ENCODE measurements around the gene CKB.
A peak's percentile ranks its signal among the peaks of the same experiment; 100 is the strongest.

Gene CKB

DNA sequence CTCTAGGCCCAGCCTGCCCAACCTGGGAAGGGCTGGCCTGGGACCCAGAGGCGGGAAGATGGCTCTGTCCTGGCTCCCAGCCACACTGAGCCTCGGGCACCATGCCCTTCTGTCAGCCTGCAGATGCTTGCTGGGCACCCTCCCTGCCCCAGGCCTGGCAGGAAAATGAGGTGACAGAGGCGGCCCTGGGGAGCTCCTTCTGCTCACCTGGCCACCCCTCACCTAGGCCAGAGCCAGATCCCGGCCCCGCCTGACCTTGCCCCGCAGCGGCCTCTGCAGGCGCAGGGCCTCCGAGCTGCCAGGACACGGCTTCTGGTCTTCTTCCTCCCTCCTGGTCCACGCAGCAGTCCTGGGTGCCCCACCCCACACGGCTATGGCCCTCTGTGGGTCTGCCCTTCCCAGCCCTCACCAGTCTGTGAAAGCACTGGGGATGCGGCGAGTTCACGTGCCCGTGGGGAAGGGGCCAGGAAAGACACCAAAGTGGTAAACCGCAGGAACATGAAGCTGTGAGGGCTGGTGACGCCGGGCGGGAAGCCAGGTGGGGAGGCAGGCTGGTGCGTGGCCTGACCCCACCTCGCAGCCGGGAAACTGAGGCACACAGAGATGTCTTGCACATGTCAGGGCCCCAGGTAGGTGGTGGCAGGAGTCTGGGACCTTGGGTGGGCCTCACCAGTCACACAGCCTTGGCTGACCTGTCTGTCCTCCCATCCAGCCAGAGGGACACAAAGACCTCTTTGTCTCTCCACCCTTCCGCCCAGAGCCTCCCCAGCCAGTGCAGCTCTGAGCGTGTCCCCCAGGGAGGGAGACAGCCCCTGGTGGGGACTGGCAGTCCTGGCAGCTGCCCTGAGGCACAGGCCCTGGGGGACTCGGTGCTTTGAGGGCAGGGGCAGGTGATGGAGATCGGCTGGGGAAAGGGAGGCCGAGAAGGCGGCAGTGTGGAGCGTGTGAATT lies 27.0 kb upstream of the CKB start:
- DNase-seq, result no peak

DNA sequence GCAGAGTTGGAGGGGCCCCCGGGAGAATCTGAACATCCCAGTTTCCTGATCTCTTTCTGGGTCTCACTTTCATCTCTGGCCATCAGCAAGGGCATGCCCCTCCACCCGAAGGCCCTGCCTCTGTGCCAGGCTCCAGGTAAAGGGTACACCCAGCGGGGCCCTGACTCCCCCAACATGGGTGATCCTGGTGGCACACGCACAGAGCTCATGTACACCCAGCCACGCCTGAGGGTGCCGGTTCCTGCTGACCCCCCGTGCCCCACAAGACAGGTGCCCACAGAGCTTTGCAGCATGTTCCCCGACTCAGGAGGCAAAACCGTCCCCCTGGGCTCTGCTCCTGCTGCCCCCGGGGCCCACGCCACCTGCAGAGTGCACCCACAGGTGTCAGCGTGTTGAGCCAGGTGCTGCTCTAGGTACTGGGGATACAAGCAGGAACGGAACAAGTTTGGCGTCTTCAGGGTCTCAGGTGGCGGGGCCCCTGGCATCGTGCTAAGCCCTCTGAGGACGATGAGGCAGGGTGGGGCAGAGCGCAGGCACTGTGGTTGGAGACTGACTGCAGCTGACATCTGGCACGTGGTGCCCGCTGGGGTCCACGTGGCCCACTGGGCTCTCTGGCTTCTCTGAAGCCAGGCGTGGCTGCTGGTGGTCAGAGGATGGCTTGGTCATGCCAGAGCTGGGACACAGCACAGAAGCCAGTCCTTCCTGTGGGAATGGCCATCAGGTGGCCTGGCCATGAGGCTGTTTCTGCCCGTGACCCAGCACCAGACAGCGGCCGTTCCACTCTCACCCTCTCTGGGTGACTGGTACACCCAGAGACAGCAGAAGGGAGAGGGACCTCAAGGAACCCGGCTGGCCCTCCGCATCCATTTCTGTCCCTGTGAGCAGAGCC lies 26.1 kb upstream of the CKB start:
- no peak for DNase-seq

DNA sequence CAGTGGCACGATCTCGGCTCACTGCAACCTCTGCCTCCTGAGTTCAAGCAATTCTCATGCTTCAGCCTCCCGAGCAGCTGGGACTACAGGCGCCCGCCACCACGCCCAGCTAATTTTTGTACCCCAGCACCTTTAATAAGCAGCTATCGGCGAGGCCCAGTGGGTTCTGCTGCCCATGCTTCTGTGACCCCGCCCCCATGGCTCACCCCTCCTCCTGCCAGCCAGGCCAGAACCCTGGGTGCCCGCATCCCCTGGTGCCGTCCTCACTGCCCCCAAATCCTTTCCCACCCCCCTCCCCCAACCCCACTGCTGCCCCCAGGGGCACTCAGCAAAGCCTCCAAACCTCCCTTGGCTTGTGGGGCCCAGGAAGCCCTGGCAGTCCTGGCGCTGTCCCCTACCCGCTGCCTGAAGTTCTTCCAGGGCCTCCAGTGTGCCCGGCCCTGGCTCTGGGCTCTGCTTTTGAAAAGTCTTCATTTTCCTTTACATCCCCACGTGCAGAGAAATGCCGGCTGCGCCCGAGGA lies 25.4 kb upstream of the CKB start:
- DNase-seq, result no peak

DNA sequence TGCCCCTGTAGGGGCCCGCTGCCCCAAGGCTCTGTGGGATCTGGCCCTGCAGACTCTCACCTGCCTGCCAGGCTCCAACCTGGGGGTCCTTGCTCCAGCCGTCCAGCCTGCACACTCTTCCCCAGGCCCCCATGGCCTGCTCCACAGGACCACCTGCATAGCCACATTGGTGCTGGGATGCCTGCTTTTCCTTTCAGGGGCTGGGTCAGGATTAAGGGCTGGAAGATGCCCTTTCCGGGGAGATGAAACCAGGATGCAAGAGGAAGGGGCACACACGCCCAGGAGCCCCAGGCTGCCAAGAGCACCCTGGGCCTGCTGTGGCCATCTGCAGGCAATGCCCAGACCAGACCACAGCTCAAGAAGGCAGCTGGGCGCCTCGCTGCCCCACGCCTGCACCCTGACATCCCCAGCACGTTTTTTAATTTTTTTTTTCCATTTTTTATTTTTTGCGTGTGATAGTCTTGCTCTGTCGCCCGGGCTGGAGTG lies 24.9 kb upstream of the CKB start:
- DNase-seq, result no peak

DNA sequence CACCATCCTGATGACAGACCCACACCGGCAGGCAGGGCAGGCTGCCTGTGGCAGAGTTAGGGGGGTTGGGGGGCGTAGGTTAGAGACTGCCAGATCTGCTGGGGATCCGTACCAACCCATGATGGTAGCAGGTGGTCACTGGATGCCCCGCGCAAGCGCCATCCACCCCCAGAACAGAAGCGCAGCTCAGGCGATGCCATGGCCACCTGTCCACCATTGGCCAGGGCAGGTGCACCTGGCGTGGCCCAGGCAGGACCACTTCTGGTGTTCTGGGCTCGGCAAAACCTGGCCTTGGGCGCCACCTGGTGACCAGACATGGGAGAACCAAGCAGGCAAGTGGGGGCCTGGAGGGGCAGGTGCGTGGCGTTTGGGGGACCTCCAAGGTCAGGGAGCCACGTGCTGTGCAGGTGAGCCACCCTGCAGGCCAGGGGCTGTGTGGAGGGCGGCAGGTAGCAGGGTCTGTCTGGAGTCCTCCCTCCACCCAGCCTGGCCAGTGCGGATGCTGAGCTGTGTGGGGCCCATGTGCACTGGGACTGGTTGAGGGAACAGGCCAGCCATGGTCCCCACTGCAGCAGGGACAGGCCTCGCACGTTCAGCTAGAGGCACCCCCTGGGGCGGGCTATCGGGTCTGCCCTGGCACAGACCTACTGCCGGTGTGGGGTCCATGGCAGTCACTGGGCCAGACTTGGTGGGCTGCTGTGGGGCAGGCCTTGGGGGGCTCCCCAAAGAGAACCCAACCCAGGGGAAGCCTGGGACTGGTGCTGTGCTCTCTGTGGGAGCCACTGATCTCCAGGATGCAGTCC lies 24.2 kb upstream of the CKB start:
- peak; percentile 30 to 56 for DNase-seq

DNA sequence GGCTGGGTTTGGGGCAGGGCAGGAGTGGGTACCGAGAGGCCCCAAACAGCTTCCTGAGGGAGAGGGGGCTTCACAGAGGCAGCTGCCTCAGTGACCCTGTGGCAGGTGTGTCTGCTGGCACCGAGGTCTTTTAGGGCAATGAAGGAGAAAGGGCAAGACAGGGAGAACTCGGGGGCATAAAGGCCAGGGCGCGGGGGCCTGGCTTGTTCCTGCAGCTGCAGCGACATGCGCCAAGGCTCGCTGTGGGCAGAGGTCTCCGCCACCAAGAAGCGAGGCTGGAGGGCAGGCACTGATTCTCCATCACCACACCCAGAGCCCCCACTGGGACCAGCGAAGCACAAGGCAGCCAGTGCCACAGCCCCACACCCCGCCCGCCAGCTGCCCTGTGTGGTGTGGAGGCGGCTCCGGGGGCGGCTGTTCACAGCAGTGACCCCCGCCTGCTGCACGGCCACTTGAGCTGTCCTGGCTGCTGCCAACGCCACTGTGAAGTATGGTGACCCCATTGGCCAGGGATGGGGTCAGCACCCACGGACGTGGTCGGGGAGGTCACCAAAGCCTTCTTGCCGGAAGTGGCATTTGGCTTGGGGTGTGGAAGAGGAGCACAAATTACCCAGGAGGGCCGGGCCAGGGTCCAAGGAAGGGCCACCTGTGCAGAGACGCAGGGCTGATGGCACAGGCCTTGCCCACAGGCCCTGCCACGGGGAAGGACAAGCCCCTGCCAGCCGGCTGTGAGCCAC lies 23.5 kb upstream of the CKB start:
- DNase-seq, result no peak

DNA sequence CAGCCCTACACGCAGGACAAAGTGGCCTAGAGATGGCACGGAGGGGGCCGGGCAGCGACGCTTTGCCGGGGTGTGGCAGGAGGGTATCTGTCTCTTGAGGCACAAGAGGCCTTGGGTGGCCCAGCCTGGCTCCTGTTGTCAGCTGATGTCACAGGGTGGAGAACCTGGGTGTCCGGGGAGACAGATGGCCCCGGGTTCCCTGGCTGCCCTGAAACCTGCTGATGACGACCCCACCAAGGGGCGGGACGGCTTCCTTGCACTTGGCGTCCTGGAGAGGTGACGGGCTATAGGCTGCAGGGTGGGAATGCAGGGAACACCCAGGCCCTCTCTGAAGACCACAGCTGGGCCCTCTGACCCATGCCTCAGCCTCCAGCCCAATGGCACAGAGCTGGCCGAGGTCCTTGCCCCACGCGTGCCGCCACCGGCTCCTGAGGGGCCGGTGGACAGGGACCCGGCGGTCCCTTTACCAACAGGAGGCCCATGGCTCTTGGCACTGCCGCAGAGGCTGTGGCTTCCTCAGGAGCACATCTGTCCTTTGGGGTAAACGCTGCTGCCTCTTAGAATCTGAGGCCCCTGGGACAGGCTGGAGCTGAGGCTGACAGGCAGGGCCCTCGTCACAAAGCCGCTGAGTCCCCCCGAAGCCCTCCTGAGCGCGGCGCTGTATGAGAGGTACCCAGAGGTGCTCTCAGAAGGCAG lies 22.7 kb upstream of the CKB start:
- DNase-seq, result no peak

DNA sequence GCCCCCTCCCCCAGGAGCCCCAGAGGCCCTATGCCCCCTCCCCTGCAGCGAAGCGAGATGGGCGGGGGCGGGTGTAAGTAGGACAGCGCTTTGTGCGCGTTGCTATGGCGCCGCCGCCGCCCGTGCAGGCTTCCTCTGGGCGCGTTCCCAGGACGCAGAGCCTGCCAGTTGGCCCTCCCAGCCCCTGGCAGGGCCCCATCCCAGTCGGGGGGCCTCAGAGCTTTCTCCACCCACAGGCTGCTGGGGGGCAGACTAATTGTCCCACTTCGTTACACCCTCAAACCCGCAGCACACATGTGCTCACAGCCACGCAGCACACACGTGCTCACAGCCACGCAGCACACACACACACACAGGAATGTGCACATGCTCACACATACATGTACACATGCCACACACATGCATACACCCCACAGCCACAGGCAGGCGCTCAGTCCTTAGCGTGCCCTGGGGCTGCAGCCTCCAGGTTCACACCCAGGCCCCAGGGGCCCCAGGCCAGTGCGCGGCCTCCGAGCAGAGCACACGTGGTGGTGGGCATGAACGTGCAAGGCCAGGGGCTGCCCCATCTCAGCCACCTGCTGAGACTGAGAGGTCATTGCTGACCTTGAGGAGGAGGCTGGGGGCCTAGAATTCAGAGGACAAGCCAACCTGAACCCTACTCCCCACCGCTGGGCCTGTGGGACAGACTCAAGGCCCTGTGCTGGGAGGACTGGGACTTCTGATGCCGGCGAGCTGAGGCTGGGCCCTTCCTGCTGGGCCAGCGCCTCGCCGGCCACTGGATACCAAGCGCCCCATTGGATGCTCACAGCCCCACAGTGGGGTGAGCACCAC lies 22.0 kb upstream of the CKB start:
- DNase-seq, result no peak

DNA sequence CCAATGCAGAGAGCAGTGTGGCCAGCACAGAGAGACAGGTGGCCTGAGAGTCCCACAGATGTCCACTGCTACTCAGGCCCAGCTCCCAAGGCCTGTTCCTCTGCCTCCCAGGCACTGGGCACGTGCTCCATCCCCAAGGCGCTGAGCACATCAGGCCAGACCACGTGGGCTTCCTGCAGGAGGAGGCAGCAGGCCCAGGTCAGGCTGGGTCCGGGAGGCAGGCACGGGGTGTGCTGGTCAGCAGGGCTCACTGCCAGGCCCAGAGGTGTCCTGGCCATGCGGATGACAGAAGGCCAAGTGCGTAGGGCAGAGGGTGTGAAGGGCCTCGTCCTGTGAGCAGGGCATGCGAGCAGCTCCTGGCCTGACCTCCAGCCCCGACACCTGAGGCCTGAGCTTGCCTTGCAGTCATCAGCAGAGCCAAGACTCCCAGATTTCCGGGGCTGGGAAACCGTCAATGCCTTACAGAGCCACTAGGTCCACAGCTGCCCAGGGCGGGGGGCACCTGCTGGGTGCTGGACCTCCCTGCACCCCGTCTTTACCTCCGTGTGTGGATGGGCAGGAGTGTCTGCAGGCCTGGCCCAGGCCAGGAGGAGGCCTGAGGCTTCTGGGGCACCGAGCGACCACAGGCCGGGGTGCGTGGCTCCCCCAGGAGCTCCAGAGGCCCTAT lies 21.2 kb upstream of the CKB start:
- DNase-seq, result no peak

DNA sequence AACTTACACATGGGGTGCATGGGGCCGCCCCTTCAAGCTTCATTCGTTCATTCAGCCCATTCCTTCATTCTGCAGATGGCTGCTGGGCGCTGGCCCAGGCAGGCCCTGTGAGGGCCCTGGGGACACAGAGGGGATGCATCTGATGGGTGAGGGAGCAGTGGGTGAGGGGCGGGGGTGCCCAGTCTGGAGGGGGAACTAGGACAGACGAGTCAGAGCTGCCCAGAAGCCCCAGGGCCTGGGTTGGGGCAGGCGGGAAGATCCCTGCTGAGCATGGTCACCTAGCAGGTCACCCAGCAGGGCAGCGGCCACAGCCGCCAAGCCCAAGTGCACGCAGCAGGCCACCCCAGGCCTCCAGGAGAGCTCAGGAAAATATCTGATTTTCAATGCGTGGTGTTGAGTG lies 20.5 kb upstream of the CKB start:
- no peak for DNase-seq

DNA sequence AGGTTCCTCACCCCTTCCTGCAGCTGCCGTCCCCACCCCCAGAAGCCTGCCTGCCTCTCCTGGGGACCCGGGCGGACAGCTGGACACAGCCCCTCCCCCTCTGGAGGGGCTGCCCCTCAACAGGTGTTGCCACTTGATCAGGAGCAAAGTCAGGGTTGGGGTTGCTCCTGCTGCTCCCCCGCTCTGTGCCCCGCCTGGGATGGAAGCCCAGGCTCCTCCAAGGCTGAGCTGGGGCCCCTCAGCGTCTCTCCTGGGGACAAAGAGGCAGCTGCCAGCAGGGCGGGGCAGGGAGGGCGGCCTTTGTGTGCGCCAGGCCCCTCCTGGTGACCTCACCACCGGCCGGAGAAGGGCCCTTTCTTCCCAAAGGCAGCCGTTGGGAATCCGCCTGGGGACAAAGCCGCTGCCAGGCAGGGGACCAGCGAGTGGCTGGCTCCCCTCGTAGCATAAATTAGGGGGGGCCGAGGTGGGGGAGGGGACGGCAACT lies 20.0 kb upstream of the CKB start:
- DNase-seq, result peak in 1 of 2 experiments; percentile 29

DNA sequence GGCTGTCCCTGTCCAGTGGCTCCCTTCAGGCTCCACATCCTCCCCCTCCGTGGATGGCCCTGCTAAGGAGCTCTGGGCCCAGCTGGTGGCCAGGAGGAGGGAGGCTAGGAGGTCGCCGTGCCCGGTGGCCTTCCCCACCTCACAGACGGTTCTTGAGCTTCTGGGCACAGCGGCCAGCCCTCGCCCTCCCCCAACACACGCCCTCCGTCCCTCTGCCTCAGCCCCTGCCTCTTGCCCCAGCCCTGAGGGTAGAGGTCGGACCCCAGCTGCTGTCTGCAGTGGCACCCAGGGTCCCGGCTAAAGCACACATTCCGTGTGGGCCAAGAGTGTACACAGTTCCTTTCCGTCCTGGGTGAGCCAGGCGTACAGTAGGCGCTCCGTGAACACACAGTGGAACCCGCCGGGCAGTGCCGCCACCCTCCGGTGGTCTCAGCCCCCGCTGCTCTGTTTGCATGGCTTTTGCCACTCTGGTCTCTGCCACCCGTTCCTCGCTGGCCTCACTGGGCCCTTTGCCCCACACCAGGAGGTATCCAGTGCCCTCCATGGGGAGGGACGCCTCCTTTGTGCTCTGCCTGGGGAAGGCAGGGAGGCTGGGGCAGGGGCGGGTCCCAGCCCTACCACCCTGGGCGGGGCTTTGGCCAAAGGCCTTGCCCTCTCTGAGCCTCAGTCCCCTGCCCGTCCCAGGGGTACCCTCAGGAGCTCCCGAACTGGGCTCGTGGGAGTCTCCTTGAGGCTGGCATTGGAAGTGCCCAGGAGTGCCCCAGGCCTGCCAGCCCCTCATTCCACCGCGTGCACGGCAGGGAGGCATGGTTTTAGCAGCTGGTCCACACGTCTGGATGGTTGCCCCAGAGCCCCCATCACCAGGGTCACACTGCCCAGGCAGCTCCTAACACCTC lies 19.3 kb upstream of the CKB start:
- no peak for DNase-seq

DNA sequence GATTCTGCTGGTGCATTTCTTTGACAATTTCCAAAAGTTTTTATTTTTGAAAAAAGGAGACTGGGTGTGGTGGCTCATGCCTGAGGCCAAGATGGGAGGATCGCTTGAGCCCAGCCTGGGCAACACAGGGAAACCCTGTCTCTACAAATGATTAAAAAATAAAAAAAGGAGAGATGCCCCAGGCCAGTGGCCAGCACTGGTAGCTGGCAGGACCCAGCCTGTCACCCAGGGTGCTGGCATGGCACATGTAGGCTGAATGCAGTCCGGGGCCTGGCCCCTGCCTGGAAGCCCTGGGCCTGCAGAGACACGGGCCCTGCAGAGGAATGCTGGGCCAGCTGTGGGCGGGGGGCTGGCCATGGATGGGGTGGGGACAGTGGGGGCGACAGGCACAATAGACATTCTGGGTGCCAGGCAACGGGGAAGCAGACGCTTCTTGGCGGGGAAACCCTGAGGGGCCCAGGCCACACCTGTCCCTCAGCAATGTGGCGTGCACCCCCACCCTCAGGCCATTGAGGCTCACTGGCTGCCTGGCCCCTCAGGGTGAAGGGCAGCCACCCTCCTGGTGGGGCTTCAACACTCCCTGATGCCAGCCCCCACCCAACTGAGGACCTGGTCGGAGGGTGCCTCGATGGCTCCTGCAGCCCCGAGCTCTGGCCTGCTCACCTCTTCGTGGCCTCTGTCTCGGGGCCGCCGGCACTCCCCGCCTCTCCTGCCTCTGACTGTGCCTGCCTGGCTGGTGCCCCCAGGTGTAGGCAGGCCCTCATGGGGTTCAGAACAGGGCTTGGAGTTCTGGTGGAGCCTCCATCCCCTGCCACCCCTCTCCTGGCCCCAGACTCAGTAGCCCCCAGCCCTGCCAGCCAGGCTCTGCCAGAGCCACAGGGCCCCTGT lies 18.4 kb upstream of the CKB start:
- DNase-seq, result no peak

DNA sequence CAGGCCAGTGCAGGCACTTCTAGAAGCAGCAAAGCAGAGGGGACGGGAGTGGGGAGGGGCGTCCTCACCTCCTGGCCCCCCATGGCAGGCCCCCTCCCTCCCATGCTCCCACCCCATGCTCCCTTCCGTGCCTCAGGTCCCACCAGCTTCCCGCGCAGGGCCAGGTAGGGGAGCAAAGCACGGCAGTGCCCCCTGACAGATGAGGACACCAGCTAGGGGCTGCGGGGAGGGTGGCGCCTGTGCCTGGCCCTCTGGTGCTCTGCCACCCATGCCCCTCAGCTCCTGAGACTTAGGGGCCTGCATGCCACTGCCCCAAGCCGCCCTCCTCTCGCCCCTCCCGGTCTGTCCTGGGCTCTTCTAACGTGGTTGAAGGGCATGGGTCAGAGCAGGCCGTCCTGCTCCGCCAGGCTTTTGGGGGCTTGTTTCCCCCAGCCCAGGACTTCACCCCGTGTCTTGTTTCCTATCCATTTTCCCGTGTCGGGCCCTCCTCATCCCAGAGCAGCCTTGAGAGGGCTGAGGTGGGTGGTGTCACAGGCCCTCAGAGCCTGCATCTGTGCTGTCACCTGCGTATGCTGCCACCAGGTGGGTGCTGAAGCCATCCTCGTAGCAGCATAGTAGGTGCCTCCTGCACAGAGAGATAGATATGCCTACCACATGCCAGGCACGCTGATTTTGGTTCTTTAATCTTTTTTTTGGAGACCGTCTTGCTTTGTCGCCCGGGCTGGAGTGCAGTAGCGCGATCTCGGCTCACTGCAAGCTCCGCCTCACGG lies 16.6 kb upstream of the CKB start:
- no peak for DNase-seq

DNA sequence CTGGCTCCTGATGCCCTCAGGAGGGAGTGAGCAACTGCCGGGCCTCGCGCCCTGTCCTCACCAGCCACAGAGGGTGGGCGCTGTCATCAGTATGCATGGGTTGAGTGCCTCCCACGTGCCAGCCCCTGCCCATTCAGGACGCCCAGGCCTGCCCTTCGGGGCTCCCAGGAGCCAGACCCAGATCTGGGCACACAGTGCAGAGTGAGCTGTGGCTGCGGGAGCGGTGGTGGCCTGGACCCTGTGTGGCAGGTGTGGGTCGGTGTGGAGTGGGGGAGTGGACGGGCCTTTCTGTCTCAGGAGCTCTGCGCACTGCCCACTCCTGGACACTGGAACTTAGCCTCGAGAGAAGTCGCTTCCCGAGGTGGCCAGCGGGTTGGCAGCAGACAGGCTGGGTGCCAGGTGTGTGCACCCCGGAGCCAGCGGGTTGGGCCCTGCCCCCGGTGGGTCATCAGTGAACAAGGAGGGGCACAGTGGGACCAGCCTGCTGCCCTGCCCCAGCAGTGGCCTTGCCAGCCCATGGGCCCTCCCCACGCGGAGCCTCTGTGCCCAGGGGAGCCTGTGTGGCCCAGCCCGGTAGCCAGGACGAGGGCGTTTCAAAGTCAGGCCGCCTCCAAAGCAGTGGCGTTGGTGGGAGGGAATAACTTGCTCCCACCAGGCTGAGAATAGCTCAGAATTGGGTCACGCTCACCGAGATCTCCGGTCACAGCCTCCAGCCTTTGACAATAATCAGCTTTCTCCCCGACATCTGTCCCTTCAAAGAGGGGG lies 15.8 kb upstream of the CKB start:
- no peak for DNase-seq

All from NCI-H1930 (cell line).